Common myeloid progenitor, CD34-positive (primary cell): ENCODE results near the gene TMEM208.

ENCODE experiments used
- CTCF ChIA-PET: fragments of 350-600 bp; sonication (Branson Sonifier 250); formaldehyde crosslinking; loops from one replicate; lab custom pipeline; 2021; ENCODE audit warnings: antibody characterized with exemption; lab: Charles Lee
- POLR2A ChIA-PET: fragments of 350-600 bp; sonication (Branson Sonifier 250); formaldehyde crosslinking; loops from one replicate; lab custom pipeline; 2021; ENCODE audit warnings: antibody characterized with exemption; lab: Charles Lee
- DNase-seq, 3 donors: peaks; one replicate each; pipeline versions ENCODE4 v3.0.0 to v3.0.0-alpha.2; 2013
- H3K27ac ChIP-seq, 2 experiments: 1 replicate in 1 of 2; 2 replicates in 1 of 2; pipeline ENCODE4 v1.7.0; 2013; ENCODE audit warnings: inconsistent platforms in 2 of 2, low read length in 2 of 2, mild to moderate bottlenecking in 2 of 2, low read depth in 1 of 2, moderate library complexity in 1 of 2; ENCODE audit not compliant: severe bottlenecking in 2 of 2, insufficient read depth in 1 of 2, poor library complexity in 1 of 2
- H3K27me3 ChIP-seq, 5 experiments: replicated peaks in 2 of 5; 1 replicate in 3 of 5; 2 replicates in 2 of 5; pipeline versions ENCODE4 v1.6.1 to v1.7.0; 2013; ENCODE audit warnings: low read length in 4 of 5, mild to moderate bottlenecking in 2 of 5, moderate library complexity in 2 of 5, inconsistent platforms in 1 of 5; ENCODE audit not compliant: insufficient read depth in 5 of 5, control insufficient read depth in 4 of 5
- H3K36me3 ChIP-seq, 4 experiments: 1 replicate in 2 of 4; 2 replicates in 2 of 4; pipeline versions ENCODE4 v1.6.1 to v1.7.0; 2013; ENCODE audit warnings: low read length in 3 of 4, control low read depth in 1 of 4, mild to moderate bottlenecking in 1 of 4; ENCODE audit not compliant: control insufficient read depth in 4 of 4, insufficient read depth in 4 of 4
- H3K4me1 ChIP-seq, 4 experiments: 1 replicate in 3 of 4; 2 replicates in 1 of 4; pipeline versions ENCODE4 v1.6.1 to v1.7.1; 2013; ENCODE audit warnings: low read length in 3 of 4, mild to moderate bottlenecking in 3 of 4, control low read depth in 1 of 4, inconsistent platforms in 1 of 4, moderate library complexity in 1 of 4; ENCODE audit not compliant: control insufficient read depth in 4 of 4, insufficient read depth in 4 of 4; ENCODE audit errors: control extremely low read depth in 1 of 4
- H3K4me3 ChIP-seq, 7 experiments: 1 replicate in 4 of 7; 2 replicates in 3 of 7; pipeline versions ENCODE4 v1.5.1 to v1.7.0; 2013; ENCODE audit warnings: mild to moderate bottlenecking in 7 of 7, low read length in 6 of 7, moderate library complexity in 6 of 7, inconsistent platforms in 2 of 7, low read depth in 2 of 7, control low read depth in 1 of 7; ENCODE audit not compliant: insufficient read depth in 4 of 7, control insufficient read depth in 1 of 7; ENCODE audit errors: extremely low read depth in 1 of 7
- H3K9me3 ChIP-seq, 5 experiments: 1 replicate in 4 of 5; 2 replicates in 1 of 5; pipeline versions ENCODE4 v1.6.1 to v1.7.1; 2013; ENCODE audit warnings: low read length in 4 of 5, mild to moderate bottlenecking in 2 of 5, inconsistent platforms in 1 of 5, low read depth in 1 of 5, moderate library complexity in 1 of 5; ENCODE audit not compliant: control insufficient read depth in 4 of 5, insufficient read depth in 2 of 5; ENCODE audit errors: control extremely low read depth in 1 of 5
- WGBS: methylation state at CpG from one replicate; pipeline ENCODE4 v1.1.5; 2013; ENCODE audit not compliant: insufficient coverage; 5-methylcytosine and 5-hydroxymethylcytosine counted together

Gene TMEM208

DNA sequence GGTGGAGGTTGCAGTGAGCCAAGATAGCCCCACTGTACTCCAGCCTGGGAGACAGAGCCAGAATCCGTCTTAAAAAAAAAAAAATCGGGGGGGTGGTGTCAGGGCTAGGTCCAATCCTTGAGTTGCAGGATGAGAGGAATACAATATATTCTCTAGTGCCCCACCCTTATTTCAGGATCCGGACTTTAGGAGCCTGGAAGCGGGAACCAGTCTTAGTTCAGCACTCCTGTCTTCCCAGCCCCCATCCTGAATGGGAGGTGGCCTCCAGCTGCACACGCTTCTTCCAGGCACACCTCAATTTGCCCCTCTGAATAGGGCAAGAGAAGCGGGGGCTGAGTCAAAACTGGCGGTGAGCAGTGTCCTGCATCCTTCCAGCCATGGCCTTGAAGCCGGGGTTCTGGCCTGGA lies 18.7 kb downstream of the TMEM208 start:
- Histone ChIP-seq H3K36me3 (peaks cover 0 to 11% (median 3%) of the 10 kb centered on the region in 4 experiments), H3K4me3 (peak overlapping the region in 6 of 7 experiments; percentile 75 to 94 (median 89)), H3K4me1 (peaks cover 18 to 76% (median 70%) of the 10 kb centered on the region in 4 experiments), H3K27me3 (peaks cover 0 to 19% (median 12%) of the 10 kb centered on the region in 5 experiments), H3K27ac (peak overlapping the region in 1 of 2 experiments; percentile 93), H3K9me3 (no peaks in the 10 kb centered on the region)
- no peak for DNase-seq
- CTCF ChIA-PET: interaction anchor here (1.8 to 6.1 kb wide), 6 partner anchors 14 to 52 kb away, joined by 7 to 108 read pairs (median 13); partner anchors contain the start of genes E2F4 and TMEM208
- POLR2A ChIA-PET: interaction anchor here (0.9 to 4.3 kb wide), 5 partner anchors 8 to 28 kb away, joined by 3 to 42 read pairs (median 5); partner anchors contain the start of gene TMEM208
- WGBS: 27% methylated on average over 6 of the region's 8 CpGs

- peak overlapping the region; percentile 72 to 94 (median 87) for H3K4me3 ChIP-seq
- 0% methylated on average over 30 of the region's 48 CpGs for WGBS
These were observed 19.3 kb downstream of the TMEM208 start for GRCh38 chr16:67246081-67246755.

GRCh38 chr16:67246756-67247191 lies 19.8 kb downstream of the TMEM208 start:
- Histone ChIP-seq H3K9me3 (no peaks in the 10 kb centered on the region), H3K4me3 (peak overlapping the region; percentile 72 to 94 (median 87)), H3K27me3 (peaks cover 0 to 23% (median 13%) of the 10 kb centered on the region in 5 experiments), H3K4me1 (peaks cover 18 to 67% (median 65%) of the 10 kb centered on the region in 4 experiments), H3K27ac (peak overlapping the region in 1 of 2 experiments; percentile 93), H3K36me3 (peaks cover 0 to 7% (median 2%) of the 10 kb centered on the region in 4 experiments)
- no peak for DNase-seq
- 0% methylated on average over 20 of the region's 26 CpGs for WGBS
- POLR2A ChIA-PET: interaction anchor here (1.0 to 4.3 kb wide), 5 partner anchors 12 to 29 kb away, joined by 3 to 42 read pairs (median 4); partner anchors contain the start of gene TMEM208
- CTCF ChIA-PET: interaction anchor here (1.5 to 6.1 kb wide), 5 partner anchors 15 to 49 kb away, joined by 3 to 108 read pairs (median 9); partner anchors contain the start of gene TMEM208

More at GRCh38 chr16:67246081-67246755, 19.3 kb downstream of the TMEM208 start:
- Histone ChIP-seq H3K9me3 (no peaks in the 10 kb centered on the region), H3K27me3 (peaks cover 0 to 23% (median 13%) of the 10 kb centered on the region in 5 experiments), H3K36me3 (peaks cover 0 to 10% (median 3%) of the 10 kb centered on the region in 4 experiments), H3K27ac (peak overlapping the region in 1 of 2 experiments; percentile 93), H3K4me1 (peaks cover 18 to 72% (median 68%) of the 10 kb centered on the region in 4 experiments)
- DNase-seq: peak; percentile 36 to 70 (median 61)
- ChIA-PET POLR2A (interaction anchor here (0.9 to 4.3 kb wide), 5 partner anchors 9 to 29 kb away, joined by 3 to 42 read pairs (median 5); partner anchors contain the start of gene TMEM208), CTCF (interaction anchor here (2.3 to 6.1 kb wide), 5 partner anchors 15 to 53 kb away, joined by 7 to 108 read pairs (median 17); partner anchors contain the start of genes E2F4 and TMEM208)

- Histone ChIP-seq H3K27me3 (peaks cover 0 to 23% (median 13%) of the 10 kb centered on the region in 5 experiments), H3K9me3 (no peaks in the 10 kb centered on the region), H3K4me3 (peak within 1 kb of the TSS; percentile 72 to 94 (median 87)), H3K27ac (peak within 1 kb of the TSS in 1 of 2 experiments; percentile 93), H3K36me3 (peaks cover 0 to 4% (median 0%) of the 10 kb centered on the region in 4 experiments), H3K4me1 (peaks cover 18 to 62% (median 61%) of the 10 kb centered on the region in 4 experiments)
- peak; percentile 87 to 95 (median 95) for DNase-seq
- ChIA-PET CTCF (interaction anchor here (0.7 to 6.1 kb wide), 9 partner anchors 9 to 221 kb away, joined by 3 to 108 read pairs (median 7); partner anchors contain the start of gene TMEM208), POLR2A (interaction anchor here (0.5 to 4.3 kb wide), 5 partner anchors 11 to 35 kb away, joined by 3 to 42 read pairs (median 3); partner anchors contain the start of gene TMEM208)
- WGBS: 0% methylated on average over 50 of the region's 60 CpGs
These were observed 20.5 kb downstream of the TMEM208 start, which contains the start of gene FHOD1 for GRCh38 chr16:67247192-67248072. Gene FHOD1, minus strand, starts transcription at chr16:67247481. Its CDS starts 71 bp downstream, at chr16:67247410.

GRCh38 chr16:67248073-67248400 lies 21.1 kb downstream of the TMEM208 start:
- no peak overlapping the region for H3K27ac ChIP-seq
- peaks cover 0 to 23% (median 13%) of the 10 kb centered on the region in 5 experiments for H3K27me3 ChIP-seq
- no peaks in the 10 kb centered on the region for H3K9me3 ChIP-seq
- H3K36me3 ChIP-seq: peaks cover 0 to 1% (median 0%) of the 10 kb centered on the region in 4 experiments
- POLR2A ChIA-PET: interaction anchor here (0.5 to 0.6 kb wide), 2 partner anchors 11 to 16 kb away, joined by 3 read pairs; no protein-coding TSS in a partner anchor
- no peak for DNase-seq
- 0% methylated on average over 6 of the region's 7 CpGs for WGBS
- CTCF ChIA-PET: interaction anchor here (0.7 to 6.1 kb wide), 10 partner anchors 9 to 220 kb away, joined by 3 to 108 read pairs (median 6); partner anchors contain the start of gene TMEM208
- H3K4me3 ChIP-seq: peak overlapping the region in 6 of 7 experiments; percentile 42 to 94 (median 89)
- peaks cover 13 to 59% (median 57%) of the 10 kb centered on the region in 4 experiments for H3K4me1 ChIP-seq
